Motor neuron (in vitro differentiated cells): ENCODE measurements around the gene C1QTNF4. TPM values are rescaled to one million over a fixed set of nuclear protein-coding genes. Genes with fewer than 3 reads are reported as not detected.

Experiments used
- ATAC-seq, 8 experiments: fragments of 200-7000 bp; cut with Tn5 transposase; replicated peaks in 6 of 8; 2 replicates each; pipeline ENCODE4 v1.8.0; 2021; ENCODE audit warnings: mild to moderate bottlenecking in 8 of 8, moderate library complexity in 8 of 8
- H3K27ac ChIP-seq, 2 donors: fragments of 250-450 bp; sonication (Bioruptor Pico); 2 replicates each; pipeline ENCODE4 v1.9.0; 2021; ENCODE audit warnings: antibody characterized with exemption in 2 of 2, mild to moderate bottlenecking in 2 of 2, moderate library complexity in 1 of 2
- H3K4me1 ChIP-seq, 2 donors: fragments of 250-450 bp; sonication (Bioruptor Pico); replicated peaks in 1 of 2; 2 replicates each; pipeline ENCODE4 v1.6.1; 2021; ENCODE audit warnings: antibody characterized with exemption in 2 of 2, mild to moderate bottlenecking in 2 of 2, moderate library complexity in 1 of 2
- H3K4me3 ChIP-seq, 5 donors: fragments of 250-450 bp; sonication (Bioruptor Pico); 2 replicates each; pipeline ENCODE4 v1.9.0; 2021; ENCODE audit warnings: antibody characterized with exemption in 5 of 5, mild to moderate bottlenecking in 5 of 5, moderate library complexity in 4 of 5
- WGBS, 10 experiments: fragments of 450-650 bp; shearing (Covaris generic); methylation state at CpG; one replicate each; pipeline ENCODE4 v1.0.0; 2022; 5-methylcytosine and 5-hydroxymethylcytosine counted together
- in situ Hi-C, 9 experiments: fragments of 400-800 bp; cut with MboI; loops; one replicate each; pipeline ENCODE4 v1.15.0; 2021; ENCODE audit warnings: low sequenced_read_pairs in 9 of 9, low pct_unique_long_range_greater_than_20kb in 2 of 9; ENCODE audit not compliant: unreplicated experiment in 9 of 9
- total RNA-seq, 8 experiments: library from RNA; unstranded; fragments of 300-600 nt; gene quantifications; 2 replicates each; pipeline versions ENCODE4 v1.2.3 to v1.2.4, GENCODE V29; 2022

C1QTNF4 gene
- total RNA-seq, 8 experiments from 2014 or later: 0.63 to 10.7 (median 5.0) TPM; not detected in 2

DNA sequence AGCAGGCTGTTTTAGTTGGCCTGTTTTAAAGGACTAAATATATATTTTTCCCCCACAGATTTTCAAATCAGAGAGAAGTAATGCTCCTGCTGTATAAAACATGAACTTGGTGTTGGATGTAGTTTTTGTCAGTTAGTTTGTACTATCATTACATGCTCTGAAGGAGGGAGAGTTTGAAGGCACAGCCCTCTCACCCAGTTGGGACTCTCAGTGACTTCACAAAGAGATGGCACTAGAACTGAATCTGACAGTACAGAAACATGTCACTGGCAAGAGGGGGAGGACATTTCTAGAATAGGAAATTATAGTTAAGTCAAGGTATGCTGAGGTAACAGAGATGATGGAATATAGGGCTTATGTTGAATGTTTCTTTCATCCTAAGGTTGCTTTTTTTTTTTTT, 21.0 kb upstream of the C1QTNF4 start:
- ATAC-seq: no peak
- in situ Hi-C loops: no loop called here
- Histone ChIP-seq H3K27ac (no peak overlapping the region), H3K4me3 (no peak overlapping the region), H3K4me1 (no peaks in the 10 kb centered on the region)

DNA sequence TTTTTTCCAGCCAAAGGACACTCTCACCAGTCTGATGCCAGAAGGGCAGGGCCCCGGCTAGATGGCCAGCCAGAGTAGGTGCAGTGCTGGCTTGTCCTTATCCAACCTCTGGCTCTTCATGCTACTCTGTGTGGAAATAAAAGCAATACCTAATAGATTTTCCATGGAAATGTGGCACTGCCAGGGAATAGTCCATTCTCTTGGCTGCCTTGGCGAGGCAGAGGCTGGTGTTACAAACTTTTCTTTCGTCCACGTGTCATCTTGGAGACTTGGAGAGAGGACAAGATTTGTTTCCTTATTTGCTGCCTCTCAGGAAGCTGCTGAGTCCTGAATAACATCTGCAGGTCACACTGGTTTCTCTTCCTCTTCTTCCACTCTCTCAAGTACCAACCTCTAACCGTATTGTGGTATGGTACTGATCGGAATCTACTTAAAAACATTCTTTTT, 17.2 kb upstream of the C1QTNF4 start:
- in situ Hi-C loops: no loop called here
- H3K27ac ChIP-seq: no peak overlapping the region
- 7 to 100% (median 83%) methylated on average over 1 to 6 of the region's 6 CpGs for WGBS, 10 experiments
- ATAC-seq: no peak
- H3K4me3 ChIP-seq: no peak overlapping the region
- H3K4me1 ChIP-seq: no peaks in the 10 kb centered on the region

DNA sequence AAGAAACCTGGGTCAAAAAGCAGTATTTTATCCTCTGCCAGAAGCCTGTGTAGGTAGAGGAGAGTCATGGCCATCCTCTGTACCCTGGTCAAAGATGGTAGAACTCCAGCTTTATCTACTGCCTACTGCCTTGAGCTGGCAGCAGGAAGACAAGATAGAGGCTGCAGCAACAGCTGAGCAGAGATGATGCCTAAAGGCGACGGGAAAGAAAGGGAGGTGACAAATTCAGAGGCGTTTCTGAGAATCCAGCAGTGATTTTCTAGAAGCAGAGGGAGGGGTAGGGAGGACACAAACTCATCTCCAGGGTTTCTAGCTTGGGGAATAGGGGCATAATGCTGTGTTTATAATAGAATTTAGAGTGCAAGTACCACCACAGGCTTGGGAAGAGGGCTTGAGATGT, 15.5 kb upstream of the C1QTNF4 start:
- peak in 3 of 8 experiments; percentile 29 to 76 (median 64) for ATAC-seq
- H3K27ac ChIP-seq: no peak overlapping the region
- in situ Hi-C loops: no loop called here
- WGBS, 10 experiments: 0 to 87% (median 30%) methylated on average over 1 to 3 of the region's 3 CpGs; no CpG with 5 or more reads in 5 of the 10 experiments
- no peaks in the 10 kb centered on the region for H3K4me1 ChIP-seq
- H3K4me3 ChIP-seq: no peak overlapping the region

DNA sequence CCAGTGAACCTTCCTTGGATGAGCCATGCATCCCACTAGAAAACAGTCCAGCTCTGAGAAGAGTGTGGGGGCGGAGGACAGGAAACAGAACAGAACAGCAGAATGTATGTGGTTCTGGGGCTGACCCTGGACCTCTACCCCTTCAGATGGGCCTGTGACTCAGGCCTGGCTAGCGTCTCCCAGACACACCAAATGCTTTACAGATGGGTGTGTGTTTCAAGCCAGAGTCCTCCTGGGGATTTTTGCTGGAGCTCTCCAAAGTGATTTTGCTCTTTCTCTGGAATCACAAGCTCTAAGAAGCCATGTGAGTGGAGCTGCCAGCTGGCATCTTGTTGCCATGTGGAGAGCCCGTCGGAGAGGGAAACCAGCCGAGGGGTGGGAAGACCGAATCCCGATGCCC, 13.2 kb upstream of the C1QTNF4 start:
- H3K4me3 ChIP-seq: no peak overlapping the region
- peak; percentile 31 to 69 (median 48) for ATAC-seq
- 0 to 100% (median 100%) methylated on average over 1 to 7 of the region's 7 CpGs; no CpG with 5 or more reads in 3 of the 10 experiments for WGBS, 10 experiments
- in situ Hi-C loops: no loop called here
- no peak overlapping the region for H3K27ac ChIP-seq
- no peaks in the 10 kb centered on the region for H3K4me1 ChIP-seq

DNA sequence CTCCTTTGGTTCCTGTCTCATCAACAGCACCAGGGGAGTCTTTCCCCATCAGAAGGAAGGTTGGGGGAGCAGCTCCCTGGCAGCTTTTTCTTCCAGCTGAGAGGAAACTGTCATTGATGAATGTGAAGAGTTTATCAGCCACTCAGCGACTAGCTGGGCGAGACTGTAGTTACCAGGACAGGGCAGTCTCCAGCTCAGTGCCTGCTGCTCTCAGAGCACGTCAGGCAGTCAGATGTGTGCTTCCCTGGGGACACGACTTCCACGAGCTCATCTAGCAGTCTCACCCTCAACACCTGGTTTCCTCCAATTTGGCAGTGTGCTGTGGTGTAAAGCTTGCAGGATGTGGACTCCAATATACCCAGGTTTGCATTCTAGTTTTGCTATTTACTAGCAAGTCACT, 12.5 kb upstream of the C1QTNF4 start:
- no peak overlapping the region for H3K4me3 ChIP-seq
- WGBS, 10 experiments: 0 to 42% (median 22%) methylated on average over 1 to 3 of the region's 5 CpGs; no CpG with 5 or more reads in 6 of the 10 experiments
- no peak overlapping the region for H3K27ac ChIP-seq
- peak; percentile 8 to 87 (median 64) for ATAC-seq
- in situ Hi-C loops: no loop called here
- no peaks in the 10 kb centered on the region for H3K4me1 ChIP-seq

DNA sequence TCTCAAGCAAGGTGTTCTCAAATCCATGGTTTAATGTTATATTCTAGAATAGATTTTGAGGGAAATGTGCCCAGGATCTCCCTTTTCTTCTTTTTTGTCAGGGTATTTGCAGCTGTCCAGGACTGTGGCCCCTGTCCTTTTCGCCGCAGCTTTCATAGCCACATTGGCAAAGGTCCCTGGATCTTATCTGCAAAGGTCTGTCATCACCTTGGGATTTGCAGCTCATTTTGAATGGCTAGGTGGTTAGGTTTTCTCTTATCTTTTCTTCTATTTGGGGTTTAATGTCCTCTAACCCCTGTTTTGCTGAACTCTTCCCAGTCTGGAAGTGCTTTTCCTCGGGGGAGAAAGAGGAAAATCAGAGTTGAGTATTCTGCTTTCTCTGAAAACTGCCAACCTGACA, 11.7 kb upstream of the C1QTNF4 start:
- H3K27ac ChIP-seq: no peak overlapping the region
- WGBS, 10 experiments: 50 to 100% (median 76%) methylated on average over 1 to 3 of the region's 3 CpGs
- H3K4me3 ChIP-seq: no peak overlapping the region
- in situ Hi-C loops: no loop called here
- no peak for ATAC-seq
- H3K4me1 ChIP-seq: no peaks in the 10 kb centered on the region

DNA sequence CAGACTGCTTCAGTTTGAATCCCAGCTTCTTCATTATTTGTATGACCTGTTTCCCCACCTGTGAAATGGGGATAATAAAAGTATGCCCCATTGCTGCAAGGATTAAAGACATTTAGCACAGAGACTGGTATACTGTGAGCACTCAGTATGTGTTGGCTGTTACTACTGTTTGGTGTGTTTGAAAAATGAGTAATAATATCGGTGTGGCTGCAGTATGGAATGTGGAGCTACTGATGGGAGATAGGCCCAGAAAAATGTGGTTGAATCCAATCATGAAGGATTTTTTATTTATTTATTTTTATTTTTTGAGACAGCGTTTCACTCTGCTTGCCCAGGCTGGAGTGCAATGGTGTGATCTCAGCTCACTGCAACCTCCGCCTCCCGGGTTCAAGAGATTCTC, 9.1 kb upstream of the C1QTNF4 start:
- Histone ChIP-seq H3K4me1 (peaks cover 15 to 19% of the 10 kb centered on the region in 2 donors), H3K27ac (no peak overlapping the region), H3K4me3 (no peak overlapping the region)
- in situ Hi-C loops: no loop called here
- no peak for ATAC-seq
- 75 to 100% (median 98%) methylated on average over 1 to 4 of the region's 4 CpGs; no CpG with 5 or more reads in 4 of the 10 experiments for WGBS, 10 experiments

DNA sequence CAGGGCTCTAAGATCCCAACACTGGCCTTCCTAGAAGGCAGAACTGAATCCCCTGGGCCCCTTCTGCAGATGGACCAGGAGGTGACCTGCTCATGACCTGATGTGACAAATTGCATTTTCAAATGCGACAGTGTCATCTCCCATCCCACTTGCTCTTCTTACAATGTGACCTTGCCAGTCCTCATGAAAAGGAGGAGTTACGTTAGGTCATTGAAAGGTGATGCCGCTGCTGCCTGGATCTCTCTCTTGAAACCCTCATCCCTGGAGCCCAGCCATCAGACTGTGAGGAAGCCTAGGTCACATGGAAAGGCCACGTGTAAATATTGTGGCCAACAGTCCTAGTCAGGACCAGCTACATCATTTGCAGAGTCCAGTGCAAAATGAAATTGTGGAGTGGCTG, 5.7 kb upstream of the C1QTNF4 start:
- Histone ChIP-seq H3K27ac (peak overlapping the region; percentile 35 to 79), H3K4me3 (no peak overlapping the region), H3K4me1 (peaks cover 19% of the 10 kb centered on the region in 2 donors)
- 17 to 80% (median 70%) methylated on average over 1 to 4 of the region's 4 CpGs; no CpG with 5 or more reads in 3 of the 10 experiments for whole genome bisulfite sequencing, 10 experiments
- peak in 4 of 8 experiments; percentile 50 to 87 (median 68) for ATAC-seq
- in situ Hi-C loops: no loop called here

DNA sequence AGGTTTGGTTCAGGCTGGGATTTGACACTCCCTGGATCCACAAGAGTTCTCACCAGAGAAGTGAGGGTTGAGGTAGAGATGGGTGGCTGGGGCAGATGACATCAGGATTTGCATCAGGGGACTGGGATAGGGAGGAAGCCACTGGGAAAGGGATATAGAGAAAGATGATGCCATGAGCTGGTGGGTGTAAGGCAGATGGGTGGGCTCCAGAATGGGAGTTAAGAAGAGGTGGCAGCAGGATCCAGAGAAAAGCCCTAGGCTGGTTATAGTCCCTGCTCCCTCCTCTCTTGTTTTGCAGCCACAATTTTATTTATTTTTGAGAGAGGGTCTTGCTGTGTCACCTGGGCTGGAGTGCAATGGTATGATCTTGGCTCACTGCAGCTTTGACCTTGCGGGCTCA, 1.8 kb upstream of the C1QTNF4 start:
- no peak for ATAC-seq
- Histone ChIP-seq H3K27ac (no peak overlapping the region), H3K4me1 (peaks cover 25 to 32% of the 10 kb centered on the region in 2 donors), H3K4me3 (no peak overlapping the region)
- in situ Hi-C loops: no loop called here
- 83 to 100% (median 100%) methylated on average over 1 of the region's 1 CpG; no CpG with 5 or more reads in 6 of the 10 experiments for WGBS, 10 experiments

DNA sequence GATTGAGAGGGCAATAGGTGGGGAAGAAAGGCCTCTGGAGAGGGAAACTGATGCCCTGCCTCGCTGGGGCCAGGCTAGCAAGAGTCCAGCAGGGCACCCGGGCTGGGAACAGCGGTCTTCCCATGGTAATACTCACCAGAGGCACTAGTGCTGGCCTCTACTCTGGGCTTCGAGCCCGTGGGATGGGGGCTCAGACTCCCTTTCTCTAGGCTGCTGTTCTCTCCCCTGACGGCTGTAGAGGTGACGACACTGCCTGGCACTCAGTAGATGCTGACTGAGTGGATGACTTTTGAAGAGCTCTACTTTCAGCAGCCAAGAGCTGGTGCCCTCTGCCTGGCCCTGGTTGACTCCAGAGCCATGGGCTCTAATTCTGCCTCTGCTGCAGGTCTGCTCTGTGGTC, 818 bp upstream of the C1QTNF4 start:
- H3K27ac ChIP-seq: no peak overlapping the region
- H3K4me1 ChIP-seq: peaks cover 17 to 28% of the 10 kb centered on the region in 2 donors
- WGBS, 10 experiments: 50 to 100% (median 77%) methylated on average over 1 to 5 of the region's 7 CpGs; no CpG with 5 or more reads in 6 of the 10 experiments
- no peak for ATAC-seq
- no peak overlapping the region for H3K4me3 ChIP-seq
- in situ Hi-C loops: no loop called here

DNA sequence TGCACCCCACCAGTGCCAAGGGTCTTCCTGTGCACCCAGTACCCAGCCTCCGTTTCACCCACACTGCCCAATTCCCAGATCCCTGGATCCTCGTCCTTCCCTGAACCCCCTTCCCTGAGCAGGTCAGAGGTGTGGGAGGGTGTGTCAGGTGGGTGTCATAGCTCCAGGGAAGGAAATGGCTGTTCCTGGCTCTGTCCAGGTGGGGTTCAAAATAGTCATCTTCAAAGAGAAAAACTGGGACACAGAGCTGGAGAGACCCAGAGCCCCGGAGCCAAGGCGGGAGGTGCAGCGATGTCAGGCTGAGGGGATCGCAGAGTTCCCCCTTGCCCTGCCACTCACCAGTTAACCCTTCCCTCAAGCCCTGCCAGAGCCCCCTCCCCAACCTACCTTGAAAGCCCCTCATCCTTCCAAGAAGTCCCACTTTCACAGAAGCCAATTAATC, 698 bp downstream of the C1QTNF4 start:
- H3K27ac ChIP-seq: no peak overlapping the region
- WGBS, 10 experiments: 18 to 20% (median 20%) methylated on average over 1 to 4 of the region's 6 CpGs; no CpG with 5 or more reads in 7 of the 10 experiments
- H3K4me3 ChIP-seq: peak overlapping the region; percentile 46 to 89 (median 50)
- ATAC-seq: peak in 5 of 8 experiments; percentile 4 to 14 (median 8)
- peaks cover 6 to 16% of the 10 kb centered on the region in 2 donors for H3K4me1 ChIP-seq
- in situ Hi-C loops: no loop called here

DNA sequence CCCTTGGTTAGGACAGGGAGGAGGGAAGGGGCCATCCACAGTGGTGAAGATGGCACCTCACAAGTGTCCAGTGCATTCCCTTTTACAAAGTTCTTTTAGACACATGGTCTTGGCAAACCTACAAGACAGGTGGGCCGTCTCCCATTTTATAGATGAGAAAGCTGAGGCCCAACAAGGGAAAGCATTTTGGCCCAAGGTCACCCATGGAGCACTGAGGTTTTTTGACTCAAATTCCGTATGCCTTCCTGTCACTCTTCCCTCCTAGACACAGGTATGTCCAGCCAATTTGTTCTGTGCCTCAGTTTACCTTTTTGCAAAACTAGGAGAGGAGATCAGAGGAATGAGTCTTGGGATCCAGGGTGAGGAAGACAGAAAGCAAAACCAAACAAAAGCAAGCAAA, 1.2 kb downstream of the C1QTNF4 start:
- in situ Hi-C loops: no loop called here
- ATAC-seq: no peak
- Histone ChIP-seq H3K27ac (no peak overlapping the region), H3K4me1 (peaks cover 6 to 16% of the 10 kb centered on the region in 2 donors), H3K4me3 (peak overlapping the region in 2 of 5 donors; percentile 50 to 89)
- WGBS, 10 experiments: 0 to 93% (median 40%) methylated on average over 1 to 2 of the region's 2 CpGs; no CpG with 5 or more reads in 5 of the 10 experiments

DNA sequence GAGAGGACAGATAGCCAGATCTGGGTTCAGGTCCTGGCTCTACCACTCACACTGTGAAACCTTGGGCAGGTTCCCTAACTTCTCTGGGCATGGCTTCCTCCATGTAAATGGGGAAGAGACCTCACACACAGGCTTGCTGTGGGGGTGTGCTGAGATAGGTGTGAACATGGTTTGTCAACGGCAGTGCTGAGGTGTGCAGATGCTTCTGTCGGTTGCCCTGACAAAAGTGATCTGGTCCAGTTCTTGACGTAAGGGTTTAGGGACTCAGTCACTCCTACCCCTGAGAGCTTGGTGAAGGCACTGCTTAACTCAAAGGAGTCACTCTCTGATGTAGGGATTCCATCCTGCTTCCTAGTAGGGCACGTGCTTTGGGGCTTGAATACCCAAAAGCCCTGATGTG, 2.0 kb downstream of the C1QTNF4 start:
- 0 to 80% (median 60%) methylated on average over 1 to 2 of the region's 4 CpGs; no CpG with 5 or more reads in 7 of the 10 experiments for WGBS, 10 experiments
- no peak overlapping the region for H3K27ac ChIP-seq
- in situ Hi-C loops: no loop called here
- H3K4me3 ChIP-seq: no peak overlapping the region
- ATAC-seq: no peak
- peaks cover 6 to 16% of the 10 kb centered on the region in 2 donors for H3K4me1 ChIP-seq

DNA sequence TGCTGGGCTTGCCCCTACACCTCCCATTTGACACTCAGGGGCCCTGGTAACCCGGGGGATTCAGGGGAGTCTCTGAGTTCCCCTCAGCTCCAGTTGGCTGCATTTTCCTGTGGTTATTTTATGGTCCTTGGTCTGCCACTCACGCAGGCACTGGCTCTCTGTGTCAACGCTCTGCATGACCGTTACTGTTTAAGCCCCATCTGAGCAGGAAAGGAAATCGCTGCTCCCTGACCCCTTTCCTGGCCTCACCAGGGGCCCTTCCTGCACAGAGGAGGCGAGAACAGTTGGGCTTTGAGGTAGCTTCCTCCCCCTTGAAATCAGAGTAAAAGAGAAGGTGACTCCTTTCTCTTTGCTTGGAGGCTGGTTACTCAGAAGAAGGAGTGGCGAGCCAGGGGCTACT, 2.4 kb downstream of the C1QTNF4 start:
- Histone ChIP-seq H3K27ac (no peak overlapping the region), H3K4me3 (no peak overlapping the region), H3K4me1 (peaks cover 6 to 16% of the 10 kb centered on the region in 2 donors)
- in situ Hi-C loops: no loop called here
- 20 to 86% (median 60%) methylated on average over 1 to 4 of the region's 7 CpGs; no CpG with 5 or more reads in 3 of the 10 experiments for WGBS, 10 experiments
- ATAC-seq: no peak
